Large intestine (tissue), 3 donors: Measurements from ENCODE around the gene FCRLB. TPM values are rescaled to one million over a fixed set of nuclear protein-coding genes. Genes with fewer than 3 reads are reported as not detected.
A peak's percentile ranks its signal among the peaks of the same experiment; 100 is the strongest.

Experiments
- DNase-seq, 2 donors: peaks; one replicate each; pipeline versions ENCODE4 v3.0.0 to v3.0.0-alpha.2; 2013
- H3K27ac ChIP-seq: one replicate; pipeline ENCODE4 v1.5.1; 2013; ENCODE audit warnings: low read length
- H3K27me3 ChIP-seq: 2 replicates; pipeline ENCODE4 v1.6.1; 2013; ENCODE audit warnings: low read length; ENCODE audit not compliant: control insufficient read depth, insufficient read depth
- H3K36me3 ChIP-seq: 2 replicates; pipeline ENCODE4 v1.6.1; 2013; ENCODE audit warnings: low read length; ENCODE audit not compliant: control insufficient read depth, insufficient read depth
- H3K4me1 ChIP-seq: one replicate; pipeline ENCODE4 v1.6.1; 2013; ENCODE audit warnings: low read length; ENCODE audit not compliant: control insufficient read depth, insufficient read depth
- H3K4me3 ChIP-seq: one replicate; pipeline ENCODE4 v1.5.1; 2013; ENCODE audit warnings: low read length
- H3K9me3 ChIP-seq: one replicate; pipeline ENCODE4 v1.6.1; 2013; ENCODE audit warnings: mild to moderate bottlenecking, low read depth, low read length, moderate library complexity; ENCODE audit not compliant: control insufficient read depth
- WGBS: methylation state at CpG from one replicate; pipeline ENCODE4 v1.1.5; 2013; ENCODE audit warnings: low lambda C conversion rate; ENCODE audit not compliant: insufficient coverage; 5-methylcytosine and 5-hydroxymethylcytosine counted together
- polyA plus RNA-seq: library from polyadenylated mRNA; unstranded; fragments of 120-200 nt; gene quantifications from one replicate; pipeline ENCODE4 v1.2.1, GENCODE V29; 2013

FCRLB gene
- polyA plus RNA-seq, 1 donor = 0.60 TPM

DNA sequence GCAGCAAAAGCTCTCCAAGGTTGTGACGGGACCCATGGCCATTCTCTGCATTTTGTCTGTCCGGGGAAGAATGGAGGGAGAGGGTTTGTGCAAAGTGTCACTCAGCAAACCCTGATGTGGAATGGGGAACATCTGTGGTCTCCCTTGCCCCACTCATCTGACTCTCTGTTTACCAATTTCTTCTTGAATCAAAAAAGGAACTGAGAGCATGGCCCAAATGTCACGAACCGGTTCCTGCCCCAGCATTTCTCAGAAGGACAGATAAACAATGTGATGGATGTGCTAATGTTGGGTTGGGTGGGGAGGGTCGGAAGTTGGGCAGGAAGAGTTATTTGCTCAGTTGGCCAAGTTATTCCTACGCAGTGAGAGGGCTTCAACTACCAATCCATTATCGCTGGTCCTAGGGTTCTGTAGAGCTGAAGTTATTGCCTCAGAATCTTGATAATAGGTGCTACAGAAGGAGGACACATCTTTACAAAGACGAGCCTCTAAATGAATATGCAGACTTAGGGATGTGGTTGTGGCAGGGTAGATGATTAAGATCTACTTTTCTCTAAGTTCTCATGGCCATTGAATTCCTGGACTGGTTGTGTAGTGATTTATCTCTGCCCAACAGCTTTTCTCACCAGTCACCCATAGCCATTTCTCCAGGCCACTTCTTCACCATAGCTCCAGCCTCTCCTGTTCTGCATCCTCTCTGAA lies 18.7 kb downstream of the FCRLB start:
- no peak overlapping the region for H3K4me3 ChIP-seq
- H3K9me3 ChIP-seq = no peaks in the 10 kb centered on the region
- no CpG with 5 or more reads among the region's 8 CpGs for whole genome bisulfite sequencing
- H3K27me3 ChIP-seq = peaks cover 28% of the 10 kb centered on the region
- no peaks in the 10 kb centered on the region for H3K36me3 ChIP-seq
- H3K27ac ChIP-seq = no peak overlapping the region
- no peak for DNase-seq
- H3K4me1 ChIP-seq = no peaks in the 10 kb centered on the region

GRCh38 chr1:161740921-161741320 lies 19.6 kb downstream of the FCRLB start:
- Histone ChIP-seq H3K36me3 (no peaks in the 10 kb centered on the region), H3K4me1 (no peaks in the 10 kb centered on the region), H3K27ac (no peak overlapping the region), H3K9me3 (no peaks in the 10 kb centered on the region), H3K4me3 (no peak overlapping the region), H3K27me3 (peaks cover 26% of the 10 kb centered on the region)
- no peak for DNase-seq
- WGBS = 100% methylated on average over 2 of the region's 6 CpGs

GRCh38 chr1:161743231-161743630 lies 21.9 kb downstream of the FCRLB start:
- Histone ChIP-seq H3K4me3 (no peak overlapping the region), H3K36me3 (no peaks in the 10 kb centered on the region), H3K27me3 (peaks cover 16% of the 10 kb centered on the region), H3K4me1 (no peaks in the 10 kb centered on the region), H3K9me3 (no peaks in the 10 kb centered on the region), H3K27ac (peak overlapping the region; percentile 31)
- 100% methylated on average over 1 of the region's 9 CpGs for WGBS
- DNase-seq = peak; percentile 47 to 55

- no CpG with 5 or more reads among the region's 6 CpGs for WGBS
- DNase-seq = no peak
- Histone ChIP-seq H3K27ac (no peak overlapping the region), H3K9me3 (no peaks in the 10 kb centered on the region), H3K4me1 (peaks cover 2% of the 10 kb centered on the region), H3K27me3 (no peaks in the 10 kb centered on the region), H3K4me3 (no peak overlapping the region), H3K36me3 (peaks cover 6% of the 10 kb centered on the region)
These were observed 26.5 kb downstream of the FCRLB start for GRCh38 chr1:161747801-161748200.

DNA sequence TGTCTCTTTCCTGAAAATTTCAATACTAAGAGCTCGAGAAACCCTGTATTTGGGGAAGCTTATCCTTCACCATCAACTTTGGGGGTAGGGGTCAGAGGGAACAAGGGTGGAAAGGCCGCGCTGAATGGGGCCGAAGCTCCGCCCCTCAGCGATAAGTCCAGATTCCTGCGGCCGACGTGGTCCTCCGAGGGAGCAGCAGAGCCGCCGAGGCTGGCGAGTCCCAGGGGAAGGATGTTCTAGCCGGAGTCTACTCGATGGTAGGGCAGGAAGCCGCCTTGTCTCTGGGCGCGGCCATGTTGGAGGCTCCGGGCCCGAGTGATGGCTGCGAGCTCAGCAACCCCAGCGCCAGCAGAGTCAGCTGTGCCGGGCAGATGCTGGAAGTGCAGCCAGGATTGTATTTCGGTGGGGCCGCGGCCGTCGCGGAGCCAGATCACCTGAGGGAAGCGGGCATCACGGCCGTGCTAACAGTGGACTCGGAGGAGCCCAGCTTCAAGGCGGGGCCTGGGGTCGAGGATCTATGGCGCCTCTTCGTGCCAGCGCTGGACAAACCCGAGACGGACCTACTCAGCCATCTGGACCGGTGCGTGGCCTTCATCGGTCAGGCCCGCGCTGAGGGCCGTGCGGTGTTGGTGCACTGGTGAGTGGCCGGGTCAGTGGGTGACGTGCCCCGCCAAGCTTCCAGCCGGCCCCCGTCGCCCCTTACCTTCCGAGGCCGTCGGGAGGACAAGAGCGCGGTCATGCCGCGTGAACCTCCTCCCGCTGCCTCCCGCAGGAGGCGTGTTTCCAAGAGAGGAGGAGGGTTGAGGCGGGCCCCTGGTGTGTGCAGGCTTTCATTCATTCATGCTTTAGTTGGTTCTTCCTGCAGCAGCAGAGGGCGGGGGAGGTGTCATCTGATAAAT lies 28.4 kb downstream of the FCRLB start, which contains the start of gene DUSP12:
DUSP12 (plus strand) TSS at position 278 of the 899 bp plus-strand sequence; CDS start at position 294, 16 bp downstream.
- no CpG with 5 or more reads among the region's 65 CpGs for WGBS
- peak within 1 kb of the TSS; percentile 65 for H3K4me3 ChIP-seq
- no peaks in the 10 kb centered on the region for H3K27me3 ChIP-seq
- H3K36me3 ChIP-seq = peaks cover 17% of the 10 kb centered on the region
- peak; percentile 93 to 96 for DNase-seq
- peak within 1 kb of the TSS; percentile 77 for H3K27ac ChIP-seq
- no peaks in the 10 kb centered on the region for H3K9me3 ChIP-seq
- H3K4me1 ChIP-seq = peaks cover 2% of the 10 kb centered on the region

DNA sequence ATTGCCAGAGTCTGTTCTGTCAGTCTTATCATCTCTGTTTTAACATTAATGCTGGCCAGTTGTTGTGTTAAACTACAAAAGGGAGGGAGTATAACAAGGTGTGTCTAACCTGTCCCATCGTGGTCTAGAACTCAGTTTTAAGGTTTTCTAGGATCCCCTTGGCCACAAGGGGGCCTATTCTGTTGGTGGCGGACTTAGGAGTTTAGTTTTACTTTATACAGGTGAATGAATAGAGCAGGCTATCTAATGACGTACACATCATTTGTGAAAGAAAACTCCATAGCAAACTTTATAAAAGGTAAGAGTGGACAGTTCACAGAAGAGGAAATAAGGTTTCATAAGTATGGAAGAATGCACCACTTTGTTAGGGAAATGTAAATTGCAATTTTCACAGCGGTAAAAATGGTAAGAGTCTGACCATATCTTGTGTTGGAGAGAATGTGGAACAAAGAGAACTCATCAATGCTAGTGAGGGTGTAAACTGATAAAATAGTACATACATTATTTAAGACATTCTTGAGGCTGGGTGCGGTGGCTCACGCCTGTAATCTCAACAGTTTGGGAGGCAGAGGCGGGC lies 42.3 kb downstream of the FCRLB start:
- DNase-seq = peak in 1 of 2 donors; percentile 23
- peaks cover 5% of the 10 kb centered on the region for H3K36me3 ChIP-seq
- 60% methylated on average over 2 of the region's 7 CpGs for WGBS
- no peak overlapping the region for H3K27ac ChIP-seq
- no peaks in the 10 kb centered on the region for H3K9me3 ChIP-seq
- H3K4me3 ChIP-seq = no peak overlapping the region
- H3K27me3 ChIP-seq = no peaks in the 10 kb centered on the region
- H3K4me1 ChIP-seq = peaks cover 3% of the 10 kb centered on the region

- no peaks in the 10 kb centered on the region for H3K9me3 ChIP-seq
- peak within 1 kb of the TSS; percentile 86 for H3K4me3 ChIP-seq
- H3K27ac ChIP-seq = peak within 1 kb of the TSS; percentile 73
- 0% methylated on average over 2 of the region's 35 CpGs for WGBS
- no peaks in the 10 kb centered on the region for H3K36me3 ChIP-seq
- H3K27me3 ChIP-seq = no peaks in the 10 kb centered on the region
- peak; percentile 89 to 97 for DNase-seq
- peaks cover 3% of the 10 kb centered on the region for H3K4me1 ChIP-seq
These were observed 45.0 kb downstream of the FCRLB start, which contains the start of gene ATF6 for GRCh38 chr1:161766102-161766981. Gene ATF6 (plus strand): TSS chr1:161766320. CDS start chr1:161766361, 41 bp downstream.

GRCh38 chr1:161768461-161768860 lies 47.1 kb downstream of the FCRLB start:
- Histone ChIP-seq H3K27ac (no peak overlapping the region), H3K27me3 (no peaks in the 10 kb centered on the region), H3K9me3 (no peaks in the 10 kb centered on the region), H3K4me3 (no peak overlapping the region), H3K4me1 (peaks cover 3% of the 10 kb centered on the region), H3K36me3 (no peaks in the 10 kb centered on the region)
- no peak for DNase-seq
- 100% methylated on average over 1 of the region's 5 CpGs for WGBS

DNA sequence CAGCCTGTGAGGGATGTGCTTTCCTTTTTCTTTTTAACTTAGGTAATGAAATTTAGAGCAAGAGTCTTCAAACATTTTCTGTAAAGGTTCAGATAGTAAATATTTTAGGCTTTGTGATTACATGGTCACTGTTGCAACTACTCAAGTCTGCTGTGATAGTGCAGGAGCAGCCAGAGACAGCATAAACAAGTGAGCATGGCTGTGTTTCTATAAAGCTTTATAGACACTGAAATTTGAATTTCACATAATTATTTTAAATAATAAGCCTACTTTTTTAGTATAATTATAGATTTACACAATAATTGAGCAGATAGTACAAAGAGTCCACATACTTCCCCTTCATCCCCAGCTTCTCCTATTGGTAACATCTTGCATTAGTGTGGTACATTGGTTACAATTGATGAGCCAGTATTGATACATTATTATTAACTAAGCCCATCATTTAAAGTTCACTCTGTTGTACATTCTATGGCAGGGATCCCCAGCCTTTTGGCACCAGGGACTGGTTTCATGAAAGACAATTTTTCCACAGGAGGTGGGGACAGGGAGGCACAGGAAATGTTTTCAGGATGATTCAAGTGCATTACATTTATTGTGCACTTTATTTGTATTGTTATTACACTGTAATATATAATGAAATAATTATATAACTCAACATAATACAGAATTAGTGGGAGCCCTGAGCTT lies 47.8 kb downstream of the FCRLB start:
- Histone ChIP-seq H3K4me1 (peaks cover 3% of the 10 kb centered on the region), H3K27me3 (no peaks in the 10 kb centered on the region)
- DNase-seq = no peak

More for the DNA sequence above, 47.8 kb downstream of the FCRLB start:
- H3K27ac ChIP-seq = no peak overlapping the region
- H3K9me3 ChIP-seq = no peaks in the 10 kb centered on the region
- no peak overlapping the region for H3K4me3 ChIP-seq
- H3K36me3 ChIP-seq = no peaks in the 10 kb centered on the region
